GM12878 (cell line): ENCODE data around the gene FAM228A. TPM values are rescaled to one million over a fixed set of nuclear protein-coding genes. Genes with fewer than 3 reads are reported as not detected.
A peak's percentile ranks its signal among the peaks of the same experiment; 100 is the strongest.

Source experiments
- ATAC-seq: fragments of 200-7000 bp; cut with Tn5 transposase; 3 replicates; pipeline ENCODE4 v1.9.1; 2020; ENCODE audit warnings: mild to moderate bottlenecking, moderate library complexity
- BruUV-seq: library from RNA; stranded (reverse); fragments of 400-500 nt; replicated peaks from 2 replicates; lab custom pipeline; 2021; lab: Mats Ljungman, UMichigan
- CTCF ChIA-PET: fragments of 300-600 bp; sonication (Branson Sonifier 250); formaldehyde crosslinking; extraction: SDS; loops from one replicate; lab custom pipeline; 2021; ENCODE audit warnings: inconsistent platforms; lab: Yijun Ruan, JAX
- POLR2A ChIA-PET: fragments of 350-600 bp; formaldehyde crosslinking; extraction: SDS; loops from one replicate; lab custom pipeline; 2021; ENCODE audit warnings: inconsistent platforms; lab: Charles Lee
- RAD21 ChIA-PET: fragments of 300-600 bp; sonication (Branson Sonifier 250); formaldehyde crosslinking; loops from one replicate; lab custom pipeline; 2023; ENCODE audit warnings: antibody characterized with exemption; ENCODE audit not compliant: unreplicated experiment; lab: Charles Lee
- SMC1A ChIA-PET: fragments of 300-600 bp; sonication (Branson Sonifier 250); formaldehyde crosslinking; loops from one replicate; lab custom pipeline; 2023; ENCODE audit not compliant: unreplicated experiment, uncharacterized antibody; lab: Charles Lee
- DNase-seq: peaks from one replicate; pipeline ENCODE4 v3.0.0-alpha.2; 2011; ENCODE audit warnings: low read depth, low spot score
- FAIRE-seq: peaks from 3 replicates; lab custom pipeline; 2011; peaks lifted over from hg19 to GRCh38; lab: Jason Lieb, UNC
- H2AFZ ChIP-seq: 2 replicates; pipeline ENCODE4 v1.6.0; 2011; ENCODE audit warnings: low read depth, low read length, control low read depth; ENCODE audit not compliant: control insufficient read depth
- H3K27ac ChIP-seq: 2 replicates; pipeline ENCODE4 v1.5.1; 2011; ENCODE audit warnings: control low read depth; ENCODE audit not compliant: control insufficient read depth, insufficient read depth
- H3K27me3 ChIP-seq, 2 experiments: replicated peaks in 1 of 2; 2 replicates each; pipeline versions ENCODE4 v1.6.0 to v1.6.1; 2011; ENCODE audit warnings: low read length in 1 of 2; ENCODE audit not compliant: control insufficient read depth in 2 of 2, insufficient read depth in 2 of 2
- H3K36me3 ChIP-seq, 2 experiments: 2 replicates each; pipeline ENCODE4 v1.5.1; 2011; ENCODE audit warnings: low read length in 1 of 2; ENCODE audit not compliant: control insufficient read depth in 2 of 2, insufficient read depth in 2 of 2
- H3K4me1 ChIP-seq: 2 replicates; pipeline ENCODE4 v1.6.1; 2011; ENCODE audit warnings: mild to moderate bottlenecking, low read length, moderate library complexity, mixed read lengths; ENCODE audit not compliant: control insufficient read depth, insufficient read depth
- H3K4me2 ChIP-seq: 2 replicates; pipeline ENCODE4 v1.6.0; 2011; ENCODE audit warnings: control low read depth; ENCODE audit not compliant: control insufficient read depth, insufficient read depth
- H3K4me3 ChIP-seq: fragments of 200-600 bp; sonication (generic); 2 replicates; pipeline ENCODE4 v1.5.1; 2016
- H3K79me2 ChIP-seq: 2 replicates; pipeline ENCODE4 v1.6.0; 2011; ENCODE audit warnings: low read length; ENCODE audit not compliant: control insufficient read depth, insufficient read depth
- H3K9ac ChIP-seq: 2 replicates; pipeline ENCODE4 v1.8.0; 2011; ENCODE audit warnings: low read length, control low read depth, mixed read lengths; ENCODE audit not compliant: control insufficient read depth, insufficient read depth
- H3K9me3 ChIP-seq: replicated peaks from 3 replicates; pipeline ENCODE4 v1.5.1; 2011; ENCODE audit warnings: mild to moderate bottlenecking, low read length; ENCODE audit not compliant: control insufficient read depth, insufficient read depth
- H4K20me1 ChIP-seq: 2 replicates; pipeline ENCODE4 v1.6.0; 2011; ENCODE audit not compliant: control insufficient read depth, insufficient read depth
- BHLHE40 ChIP-seq, 2 experiments: fragments of 450-650 bp in 1 of 2; IDR thresholded peaks; 2 replicates each; pipeline ENCODE4 v1.6.1; 2011 to 2017; ENCODE audit warnings: low read depth in 2 of 2, borderline replicate concordance in 1 of 2, improper control_type of control experiment in 1 of 2, low read length in 1 of 2, mild to moderate bottlenecking in 1 of 2
- CBFB ChIP-seq: IDR thresholded peaks from 2 replicates; pipeline ENCODE4 v1.6.1; 2016; ENCODE audit warnings: antibody characterized with exemption, low read depth
- CTCF ChIP-seq, 3 experiments: IDR thresholded peaks in 2 of 3; conservative IDR thresholded peaks in 1 of 3; 2 replicates each; pipeline ENCODE4 v1.5.1; 2011; ENCODE audit warnings: low read depth in 3 of 3, low read length in 3 of 3, mild to moderate bottlenecking in 3 of 3, control low read depth in 2 of 3, moderate library complexity in 2 of 3, inconsistent platforms in 1 of 3, mixed read lengths in 1 of 3; ENCODE audit not compliant: control insufficient read depth in 2 of 3, insufficient read depth in 1 of 3; ENCODE audit errors: extremely low read depth in 1 of 3
- FOS ChIP-seq: IDR thresholded peaks from 3 replicates; pipeline ENCODE4 v1.6.1; 2011; ENCODE audit warnings: borderline replicate concordance; ENCODE audit not compliant: insufficient read length; ENCODE audit errors: extremely low read depth
- FOXK2 ChIP-seq: fragments of 450-650 bp; IDR thresholded peaks from 2 replicates; pipeline ENCODE4 v1.6.1; 2017; ENCODE audit warnings: mild to moderate bottlenecking, moderate library complexity
- KAT2A ChIP-seq: conservative IDR thresholded peaks from 2 replicates; pipeline ENCODE4 v1.6.1; 2011; ENCODE audit warnings: low read depth, low read length; ENCODE audit not compliant: control insufficient read depth
- PAX8 ChIP-seq: fragments of 450-650 bp; IDR thresholded peaks from 2 replicates; pipeline ENCODE4 v1.6.1; 2017; ENCODE audit warnings: mild to moderate bottlenecking, moderate library complexity
- RAD21 ChIP-seq: IDR thresholded peaks from 2 replicates; pipeline ENCODE4 v1.6.1; 2011; ENCODE audit warnings: mild to moderate bottlenecking, low read depth, low read length, moderate library complexity; ENCODE audit not compliant: insufficient read depth
- RAD51 ChIP-seq: fragments of 450-650 bp; IDR thresholded peaks from 2 replicates; pipeline ENCODE4 v1.6.1; 2016; ENCODE audit warnings: moderate library complexity, mild to moderate bottlenecking, inconsistent platforms
- SIN3A ChIP-seq: IDR thresholded peaks from 2 replicates; pipeline ENCODE4 v1.6.1; 2012; ENCODE audit warnings: low read depth, low read length, improper control_type of control experiment
- SRF ChIP-seq, 2 experiments: IDR thresholded peaks; 2 replicates each; pipeline ENCODE4 v1.6.1; 2011; ENCODE audit warnings: low read depth in 2 of 2, low read length in 2 of 2, mild to moderate bottlenecking in 1 of 2, moderate library complexity in 1 of 2
- TCF12 ChIP-seq: IDR thresholded peaks from 2 replicates; pipeline ENCODE4 v1.6.1; 2011; ENCODE audit warnings: low read depth, mild to moderate bottlenecking, low read length
- TCF3 ChIP-seq: IDR thresholded peaks from 2 replicates; pipeline ENCODE4 v1.6.1; 2012; ENCODE audit warnings: low read depth, mild to moderate bottlenecking, low read length, borderline replicate concordance; ENCODE audit not compliant: insufficient read depth
- WGBS: methylation state at CpG from one replicate; pipeline ENCODE4 v1.1.6; 2016; ENCODE audit warnings: low lambda C conversion rate; ENCODE audit not compliant: insufficient replicate concordance, insufficient coverage; ENCODE audit errors: missing lambda C conversion rate; 5-methylcytosine and 5-hydroxymethylcytosine counted together
- in situ Hi-C: fragments of 300-500 bp; cut with MboI; formaldehyde crosslinking; loops from 9 replicates; pipeline ENCODE4 v1.14.3; 2018; ENCODE audit warnings: mixed read lengths
- intact Hi-C: fragments of 100-400 bp; cut with micrococcal nuclease; formaldehyde crosslinking; loops from one replicate; pipeline ENCODE4 v1.14.2; 2022; ENCODE audit not compliant: unreplicated experiment
- polyA plus RNA-seq, 11 experiments: library from polyadenylated mRNA; depleted of rRNA in 4 of 11; unstranded in 6 of 11; stranded (reverse) in 5 of 11; fragments of >200 nt; fragmentation: Nextera tagmentation in 4 of 11; fragmentation: Illumina TruSeq in 1 of 11; extraction: Ambion mirVana in 4 of 11; extraction: Trizol in 1 of 11; gene quantifications; 1 replicate in 1 of 11; 2 replicates in 10 of 11; pipeline versions ENCODE4 v1.2.1 to v1.2.3, GENCODE V29; 2011 to 2016; ENCODE audit warnings: inconsistent platforms in 2 of 11, missing spikeins in 2 of 11, low read depth in 1 of 11
- total RNA-seq, 4 experiments: library from RNA; depleted of rRNA in 3 of 4; stranded (reverse); fragments of >200 nt in 3 of 4; fragmentation: Illumina TruSeq in 1 of 4; extraction: Trizol in 1 of 4; gene quantifications; 2 replicates each; pipeline versions ENCODE4 v1.2.1 to v1.2.3, GENCODE V29; 2013 to 2021
- TF ChIP-seq, protein P1 (sequence below): IDR thresholded peaks from 2 replicates; pipeline ENCODE4 v1.6.1; 2012; ENCODE audit warnings: low read depth, low read length, improper control_type of control experiment

The FAM228A gene
- total and polyA plus RNA-seq, 10 of the 15 experiments (the other 5 are each of a cell fraction or from before 2014, with no cell fraction given): 0.06 TPM; not detected in 9

DNA sequence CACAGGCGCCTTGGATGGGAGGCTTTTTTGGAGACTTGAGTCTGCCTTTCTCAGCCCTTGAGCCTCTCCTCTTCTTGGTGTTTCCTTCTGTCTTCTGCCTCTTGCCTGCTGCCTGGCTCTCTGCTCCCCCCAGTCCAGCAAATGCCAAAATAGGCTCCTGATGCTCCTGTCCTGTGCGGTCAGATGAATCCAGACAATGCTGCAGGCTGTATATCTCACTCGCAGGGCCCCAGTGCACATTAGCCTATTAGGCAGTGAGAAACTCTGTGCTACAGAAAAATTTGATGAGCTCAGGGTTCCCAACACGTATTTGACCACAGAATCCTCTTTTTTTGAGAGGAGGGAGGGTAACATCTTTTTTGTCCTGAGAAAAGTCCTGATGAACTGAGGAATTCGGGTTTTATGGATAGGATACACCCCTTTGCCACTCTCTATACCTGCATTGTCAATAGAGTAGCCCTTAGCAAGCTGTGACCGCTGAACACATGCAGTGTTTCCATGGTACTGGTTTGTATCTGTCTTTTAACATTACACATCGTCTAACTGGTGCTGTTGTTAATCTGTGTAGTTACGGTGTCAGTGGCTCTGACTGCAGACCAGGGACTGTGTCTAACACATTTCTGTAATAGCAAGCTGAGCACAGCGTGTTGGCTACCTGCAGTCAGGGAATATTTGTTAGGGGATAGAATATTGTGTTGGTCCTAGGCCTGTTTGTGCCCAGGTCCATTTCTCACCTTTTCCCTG, 50.8 kb downstream of the FAM228A start:
- H3K4me1 ChIP-seq: no peaks in the 10 kb centered on the region
- TF ChIP-seq SIN3A: no peak
- TF ChIP-seq FOXK2: no peak
- TF ChIP-seq RAD51: no peak
- no peak for TF ChIP-seq CBFB
- no peak for TF ChIP-seq TCF12
- TF ChIP-seq PAX8: no peak
- H3K79me2 ChIP-seq: no peaks in the 10 kb centered on the region
- in situ Hi-C loops: no loop called here
- CTCF ChIA-PET: interaction anchor here (1.4 kb wide), 2 partner anchors 117 to 157 kb away, joined by 3 read pairs; no protein-coding TSS in a partner anchor
- no peak overlapping the region for H3K4me3 ChIP-seq
- intact Hi-C loops: no loop called here
- RAD21 ChIA-PET: no interaction called here
- H3K9me3 ChIP-seq: no peaks in the 10 kb centered on the region
- POLR2A ChIA-PET: no interaction called here
- no TSS peak for BruUV-seq
- no peak overlapping the region for H3K9ac ChIP-seq
- DNase-seq: no peak
- no peak overlapping the region for H3K4me2 ChIP-seq
- no peak overlapping the region for H2AFZ ChIP-seq
- H3K27me3 ChIP-seq: no peaks in the 10 kb centered on the region
- SMC1A ChIA-PET: interaction anchor here (0.7 kb wide), 1 partner anchor 15 kb away, joined by 3 read pairs; no protein-coding TSS in a partner anchor
- ATAC-seq: no peak
- no peak overlapping the region for H3K27ac ChIP-seq
- no peaks in the 10 kb centered on the region for H4K20me1 ChIP-seq
- no peaks in the 10 kb centered on the region; a peak in 1 of 4 replicates for H3K36me3 ChIP-seq
- FAIRE-seq: no peak
- 80% methylated on average over 9 of the region's 9 CpGs for WGBS

DNA sequence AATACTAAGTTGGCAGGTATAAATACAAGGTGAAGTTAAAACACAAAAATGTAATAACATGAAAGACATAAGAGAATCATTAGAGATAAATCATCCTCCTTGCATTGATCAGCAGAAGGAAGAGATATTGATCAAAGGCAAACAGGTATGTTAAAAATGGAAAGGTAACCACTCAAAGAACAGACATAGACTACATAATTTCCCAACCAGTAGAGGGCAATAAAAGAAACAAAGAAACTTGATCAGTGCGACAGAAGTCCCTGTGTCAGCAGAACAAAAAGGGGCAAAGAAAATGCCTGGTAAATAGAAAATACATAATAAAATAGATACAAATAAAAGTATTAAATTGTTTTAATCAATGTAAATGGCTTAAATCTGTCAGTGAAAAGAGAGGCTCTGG, 53.6 kb downstream of the FAM228A start:
- Histone ChIP-seq H2AFZ (no peak overlapping the region), H3K27me3 (no peaks in the 10 kb centered on the region), H3K79me2 (no peaks in the 10 kb centered on the region), H3K9me3 (no peaks in the 10 kb centered on the region), H3K4me1 (no peaks in the 10 kb centered on the region), H3K27ac (no peak overlapping the region), H4K20me1 (no peaks in the 10 kb centered on the region), H3K9ac (no peak overlapping the region), H3K4me3 (no peak overlapping the region), H3K4me2 (no peak overlapping the region), H3K36me3 (no peaks in the 10 kb centered on the region; a peak in 1 of 4 replicates)
- ChIA-PET POLR2A (no interaction called here), RAD21 (interaction anchor here (0.9 to 1.3 kb wide), 2 partner anchors 114 to 404 kb away, joined by 3 read pairs; no protein-coding TSS in a partner anchor), CTCF (interaction anchor here (0.6 to 1.9 kb wide), 5 partner anchors 10 to 153 kb away, joined by 3 to 7 read pairs (median 4); no protein-coding TSS in a partner anchor), SMC1A (no interaction called here)
- WGBS: 0% methylated on average over 1 of the region's 1 CpG
- BruUV-seq: no TSS peak
- DNase-seq (no peak), FAIRE-seq (no peak), ATAC-seq (peak; percentile 67)
- in situ Hi-C loops (no loop called here), intact Hi-C loops (loop anchor here (1.0 kb wide), 1 partner anchor 154 kb away; no protein-coding TSS in a partner anchor)
- TF ChIP-seq KAT2A (no peak), TCF3 (no peak), CTCF (IDR thresholded peaks at IDR 0.05 in 2 of 3, conservative IDR thresholded peaks at IDR 0.05 in 1 of 3; ENCODE audit: control insufficient read depth in 2 of 3, extremely low read depth in 1 of 3, insufficient read depth in 1 of 3, low read depth in 3 of 3, low read length in 3 of 3) (peak; percentile 24 to 37 (median 30); a peak in 4 of 6 replicates), FOS (no peak), BHLHE40 (IDR thresholded peaks at IDR 0.05; ENCODE audit: borderline replicate concordance in 1 of 2, low read depth in 2 of 2, low read length in 1 of 2) (no peak), SRF (IDR thresholded peaks at IDR 0.05; ENCODE audit: low read depth in 2 of 2, low read length in 2 of 2) (no peak), RAD21 (peak; percentile 44; the same call in 1 of the 2 replicates)
- TF ChIP-seq, protein P1, sequence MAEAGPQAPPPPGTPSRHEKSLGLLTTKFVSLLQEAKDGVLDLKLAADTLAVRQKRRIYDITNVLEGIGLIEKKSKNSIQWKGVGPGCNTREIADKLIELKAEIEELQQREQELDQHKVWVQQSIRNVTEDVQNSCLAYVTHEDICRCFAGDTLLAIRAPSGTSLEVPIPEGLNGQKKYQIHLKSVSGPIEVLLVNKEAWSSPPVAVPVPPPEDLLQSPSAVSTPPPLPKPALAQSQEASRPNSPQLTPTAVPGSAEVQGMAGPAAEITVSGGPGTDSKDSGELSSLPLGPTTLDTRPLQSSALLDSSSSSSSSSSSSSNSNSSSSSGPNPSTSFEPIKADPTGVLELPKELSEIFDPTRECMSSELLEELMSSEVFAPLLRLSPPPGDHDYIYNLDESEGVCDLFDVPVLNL: no peak
